ENCODE data around the gene PACSIN3. TPM values are rescaled to one million over a fixed set of nuclear protein-coding genes. Genes with fewer than 3 reads are reported as not detected.
A peak's percentile ranks its signal among the peaks of the same experiment; 100 is the strongest.

Gene PACSIN3
- total and polyA plus RNA-seq, 2 of the 13 experiments (the other 11 are each of a cell fraction or from before 2014, with no cell fraction given) = 47.9 to 93.3 TPM

DNA sequence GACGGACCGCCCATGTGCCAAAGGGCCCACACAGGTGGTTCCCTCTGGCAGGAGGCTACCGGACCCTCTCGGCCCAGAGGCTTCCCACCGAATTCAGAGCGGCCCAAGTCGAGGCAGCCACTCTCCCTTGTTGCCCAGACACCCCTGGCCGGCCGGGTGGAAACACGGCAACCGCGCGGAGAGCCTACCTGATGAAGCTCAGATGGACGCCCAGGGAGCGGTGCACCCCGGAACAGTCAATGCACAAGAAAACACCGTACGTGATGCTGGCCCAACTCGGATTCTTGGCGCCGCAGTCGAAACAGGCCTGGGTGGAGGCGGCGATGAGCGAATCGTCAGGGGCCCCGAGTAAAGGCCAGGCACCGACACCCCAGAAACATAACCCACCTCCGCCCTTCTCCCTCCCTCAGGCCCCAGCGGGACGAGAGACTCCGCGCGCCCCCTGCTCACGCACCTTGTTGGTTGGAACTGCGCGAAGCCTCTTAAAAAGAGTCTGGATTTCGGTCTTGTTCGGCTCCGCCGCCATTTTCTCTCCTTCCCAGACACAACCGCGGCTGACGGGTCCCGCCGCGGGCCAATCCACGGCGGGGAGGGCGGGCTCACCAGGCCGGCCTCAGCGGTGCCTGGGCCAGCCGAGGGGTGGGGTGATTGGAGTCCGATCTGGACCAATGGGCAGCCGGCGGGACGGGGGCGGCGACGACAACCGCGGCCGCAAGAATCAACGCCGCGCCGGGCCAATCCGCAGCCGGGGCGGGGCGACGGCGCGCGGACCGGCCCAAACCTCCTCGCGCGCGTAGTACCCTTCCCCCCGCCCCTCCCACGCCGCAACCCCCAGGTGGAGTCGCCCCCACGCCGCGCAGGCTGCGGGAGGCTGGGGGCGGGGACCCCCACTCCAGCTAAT, 9.7 kb downstream of the PACSIN3 start, which contains the start of gene ARFGAP2 (continued):
- TF ChIP-seq, protein P1, sequence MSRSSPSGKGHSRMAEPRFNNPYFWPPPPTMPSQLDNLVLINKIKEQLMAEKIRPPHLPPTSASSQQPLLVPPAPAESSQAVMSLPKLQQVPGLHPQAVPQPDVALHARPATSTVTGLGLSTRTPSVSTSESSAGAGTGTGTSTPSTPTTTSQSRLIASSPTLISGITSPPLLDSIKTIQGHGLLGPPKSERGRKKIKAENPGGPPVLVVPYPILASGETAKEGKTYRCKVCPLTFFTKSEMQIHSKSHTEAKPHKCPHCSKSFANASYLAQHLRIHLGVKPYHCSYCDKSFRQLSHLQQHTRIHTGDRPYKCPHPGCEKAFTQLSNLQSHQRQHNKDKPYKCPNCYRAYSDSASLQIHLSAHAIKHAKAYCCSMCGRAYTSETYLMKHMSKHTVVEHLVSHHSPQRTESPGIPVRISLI (CRISPR knock-in tag; IDR thresholded peaks at IDR 0.05; ENCODE audit: borderline replicate concordance) = 0 out of 2 replicates have a peak, but pooled peaks have one; percentile 7
- TF ChIP-seq ZNF326 (CRISPR knock-in tag; IDR thresholded peaks at IDR 0.05; ENCODE audit: borderline replicate concordance) (no peak), ISL2 (CRISPR knock-in tag; IDR thresholded peaks at IDR 0.05) (peak; percentile 21; the same call in 1 of the 2 replicates), ZNF691 (CRISPR knock-in tag; IDR thresholded peaks at IDR 0.05; ENCODE audit: borderline replicate concordance, low read depth) (peak; percentile 82; the same call in 1 of the 2 replicates), RELA (CRISPR knock-in tag; IDR thresholded peaks at IDR 0.05) (no peak), PHF8 (CRISPR knock-in tag; IDR thresholded peaks at IDR 0.05) (peak; percentile 83), GABPB1 (CRISPR knock-in tag; IDR thresholded peaks at IDR 0.05) (peak; percentile 75), ZNF333 (CRISPR knock-in tag; IDR thresholded peaks at IDR 0.05; ENCODE audit: borderline replicate concordance) (no peak), ZNF264 (CRISPR knock-in tag; IDR thresholded peaks at IDR 0.05) (0 out of 2 replicates have a peak, but pooled peaks have one; percentile 43), SRF (IDR thresholded peaks at IDR 0.05; ENCODE audit: low read depth, low read length) (no peak), PAWR (CRISPR knock-in tag; IDR thresholded peaks at IDR 0.05; ENCODE audit: borderline replicate concordance) (no peak), MYPOP (CRISPR knock-in tag; IDR thresholded peaks at IDR 0.05) (0 out of 2 replicates have a peak, but pooled peaks have one; percentile 61), CCAR2 (optimal IDR thresholded peaks at IDR 0.05; ENCODE audit: low read depth, low read length) (no peak), ZKSCAN1 (IDR thresholded peaks at IDR 0.05; ENCODE audit: low read length) (no peak), ZNF792 (CRISPR knock-in tag; IDR thresholded peaks at IDR 0.05) (no peak)
- TF ChIP-seq, protein P2, sequence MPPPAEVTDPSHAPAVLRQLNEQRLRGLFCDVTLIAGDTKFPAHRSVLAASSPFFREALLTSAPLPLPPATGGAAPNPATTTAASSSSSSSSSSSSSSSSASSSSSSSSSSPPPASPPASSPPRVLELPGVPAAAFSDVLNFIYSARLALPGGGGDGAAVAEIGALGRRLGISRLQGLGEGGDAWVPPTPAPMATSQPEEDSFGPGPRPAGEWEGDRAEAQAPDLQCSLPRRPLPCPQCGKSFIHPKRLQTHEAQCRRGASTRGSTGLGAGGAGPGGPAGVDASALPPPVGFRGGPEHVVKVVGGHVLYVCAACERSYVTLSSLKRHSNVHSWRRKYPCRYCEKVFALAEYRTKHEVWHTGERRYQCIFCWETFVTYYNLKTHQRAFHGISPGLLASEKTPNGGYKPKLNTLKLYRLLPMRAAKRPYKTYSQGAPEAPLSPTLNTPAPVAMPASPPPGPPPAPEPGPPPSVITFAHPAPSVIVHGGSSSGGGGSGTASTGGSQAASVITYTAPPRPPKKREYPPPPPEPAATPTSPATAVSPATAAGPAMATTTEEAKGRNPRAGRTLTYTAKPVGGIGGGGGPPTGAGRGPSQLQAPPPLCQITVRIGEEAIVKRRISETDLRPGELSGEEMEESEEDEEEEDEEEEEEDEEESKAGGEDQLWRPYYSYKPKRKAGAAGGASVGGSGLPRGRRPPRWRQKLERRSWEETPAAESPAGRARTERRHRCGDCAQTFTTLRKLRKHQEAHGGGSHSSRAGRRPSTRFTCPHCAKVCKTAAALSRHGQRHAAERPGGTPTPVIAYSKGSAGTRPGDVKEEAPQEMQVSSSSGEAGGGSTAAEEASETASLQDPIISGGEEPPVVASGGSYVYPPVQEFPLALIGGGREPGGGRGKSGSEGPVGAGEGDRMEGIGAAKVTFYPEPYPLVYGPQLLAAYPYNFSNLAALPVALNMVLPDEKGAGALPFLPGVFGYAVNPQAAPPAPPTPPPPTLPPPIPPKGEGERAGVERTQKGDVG (CRISPR knock-in tag; IDR thresholded peaks at IDR 0.05; ENCODE audit: borderline replicate concordance) = no peak
- TF ChIP-seq, protein P3, sequence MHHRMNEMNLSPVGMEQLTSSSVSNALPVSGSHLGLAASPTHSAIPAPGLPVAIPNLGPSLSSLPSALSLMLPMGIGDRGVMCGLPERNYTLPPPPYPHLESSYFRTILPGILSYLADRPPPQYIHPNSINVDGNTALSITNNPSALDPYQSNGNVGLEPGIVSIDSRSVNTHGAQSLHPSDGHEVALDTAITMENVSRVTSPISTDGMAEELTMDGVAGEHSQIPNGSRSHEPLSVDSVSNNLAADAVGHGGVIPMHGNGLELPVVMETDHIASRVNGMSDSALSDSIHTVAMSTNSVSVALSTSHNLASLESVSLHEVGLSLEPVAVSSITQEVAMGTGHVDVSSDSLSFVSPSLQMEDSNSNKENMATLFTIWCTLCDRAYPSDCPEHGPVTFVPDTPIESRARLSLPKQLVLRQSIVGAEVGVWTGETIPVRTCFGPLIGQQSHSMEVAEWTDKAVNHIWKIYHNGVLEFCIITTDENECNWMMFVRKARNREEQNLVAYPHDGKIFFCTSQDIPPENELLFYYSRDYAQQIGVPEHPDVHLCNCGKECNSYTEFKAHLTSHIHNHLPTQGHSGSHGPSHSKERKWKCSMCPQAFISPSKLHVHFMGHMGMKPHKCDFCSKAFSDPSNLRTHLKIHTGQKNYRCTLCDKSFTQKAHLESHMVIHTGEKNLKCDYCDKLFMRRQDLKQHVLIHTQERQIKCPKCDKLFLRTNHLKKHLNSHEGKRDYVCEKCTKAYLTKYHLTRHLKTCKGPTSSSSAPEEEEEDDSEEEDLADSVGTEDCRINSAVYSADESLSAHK (CRISPR knock-in tag; IDR thresholded peaks at IDR 0.05; ENCODE audit: borderline replicate concordance) = no peak
- TF ChIP-seq, protein P4, sequence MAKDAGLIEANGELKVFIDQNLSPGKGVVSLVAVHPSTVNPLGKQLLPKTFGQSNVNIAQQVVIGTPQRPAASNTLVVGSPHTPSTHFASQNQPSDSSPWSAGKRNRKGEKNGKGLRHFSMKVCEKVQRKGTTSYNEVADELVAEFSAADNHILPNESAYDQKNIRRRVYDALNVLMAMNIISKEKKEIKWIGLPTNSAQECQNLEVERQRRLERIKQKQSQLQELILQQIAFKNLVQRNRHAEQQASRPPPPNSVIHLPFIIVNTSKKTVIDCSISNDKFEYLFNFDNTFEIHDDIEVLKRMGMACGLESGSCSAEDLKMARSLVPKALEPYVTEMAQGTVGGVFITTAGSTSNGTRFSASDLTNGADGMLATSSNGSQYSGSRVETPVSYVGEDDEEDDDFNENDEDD (CRISPR knock-in tag; IDR thresholded peaks at IDR 0.05; ENCODE audit: borderline replicate concordance) = no peak; the same call in 1 of the 2 replicates
